HepG2 (cell line): ENCODE measurements around the gene FAM83C. TPM values are rescaled to one million over a fixed set of nuclear protein-coding genes. Genes with fewer than 3 reads are reported as not detected.

Source experiments
- CEBPB ChIP-seq: IDR thresholded peaks from 2 replicates; pipeline ENCODE4 v1.6.1; 2011; ENCODE audit warnings: low read depth, low read length, improper control_type of control experiment, borderline replicate concordance
- CENPBD1 ChIP-seq: sonication (generic); formaldehyde crosslinking; IDR thresholded peaks from 2 replicates; pipeline ENCODE4 v1.8.0; 2022; ENCODE audit warnings: missing genetic modification reagents, low read depth, mild to moderate bottlenecking, borderline replicate concordance
- FOSL1 ChIP-seq: sonication (generic); formaldehyde crosslinking; IDR thresholded peaks from 2 replicates; pipeline ENCODE4 v1.9.0; 2021; ENCODE audit warnings: missing genetic modification reagents, borderline replicate concordance
- MAX ChIP-seq: IDR thresholded peaks from 2 replicates; pipeline ENCODE4 v1.6.1; 2012; ENCODE audit warnings: inconsistent platforms
- MXI1 ChIP-seq: IDR thresholded peaks from 3 replicates; pipeline ENCODE4 v1.6.1; 2012; ENCODE audit warnings: low read depth, low read length, inconsistent platforms, borderline replicate concordance
- NFYC ChIP-seq: IDR thresholded peaks from 2 replicates; pipeline ENCODE4 v1.6.1; 2016; ENCODE audit warnings: missing genetic modification reagents, missing compliant biosample characterization
- SMC3 ChIP-seq: IDR thresholded peaks from 2 replicates; pipeline ENCODE4 v1.6.1; 2011; ENCODE audit warnings: low read length, improper control_type of control experiment
- ZBTB46 ChIP-seq: sonication (generic); formaldehyde crosslinking; IDR thresholded peaks from 2 replicates; pipeline ENCODE4 v1.4.0; 2020; ENCODE audit warnings: mild to moderate bottlenecking, missing genetic modification reagents, borderline replicate concordance
- ZFY ChIP-seq: sonication (generic); formaldehyde crosslinking; IDR thresholded peaks from 2 replicates; pipeline ENCODE4 v1.4.0; 2020; ENCODE audit warnings: missing genetic modification reagents
- ZNF362 ChIP-seq: sonication (generic); formaldehyde crosslinking; IDR thresholded peaks from 2 replicates; pipeline ENCODE4 v1.4.0; 2020; ENCODE audit warnings: missing genetic modification reagents, mild to moderate bottlenecking, borderline replicate concordance
- ZNF367 ChIP-seq: sonication (generic); formaldehyde crosslinking; IDR thresholded peaks from 2 replicates; pipeline ENCODE4 v1.4.0; 2020; ENCODE audit warnings: missing genetic modification reagents, borderline replicate concordance
- ZNF512 ChIP-seq: sonication (generic); formaldehyde crosslinking; IDR thresholded peaks from 2 replicates; pipeline ENCODE4 v1.4.0; 2020; ENCODE audit warnings: mild to moderate bottlenecking, missing genetic modification reagents
- ZNF556 ChIP-seq: sonication (generic); formaldehyde crosslinking; IDR thresholded peaks from 2 replicates; pipeline ENCODE4 v1.4.0; 2020; ENCODE audit warnings: mild to moderate bottlenecking, missing genetic modification reagents, borderline replicate concordance
- polyA plus RNA-seq, 8 experiments: library from polyadenylated mRNA; depleted of rRNA in 3 of 8; stranded (reverse) in 7 of 8; unstranded in 1 of 8; fragments of >200 nt; fragmentation: Illumina TruSeq in 4 of 8; extraction: Trizol in 4 of 8; gene quantifications; 2 replicates each; pipeline versions ENCODE4 v1.2.1 to v1.2.3, GENCODE V29; 2011 to 2016; ENCODE audit warnings: low read depth in 4 of 8, missing spikeins in 1 of 8, mixed read lengths in 1 of 8; ENCODE audit not compliant: insufficient read depth in 1 of 8
- total RNA-seq, 5 experiments: library from RNA; depleted of rRNA; stranded (reverse); fragments of >200 nt; fragmentation: Illumina TruSeq; extraction: Trizol; gene quantifications; 2 replicates each; pipeline ENCODE4 v1.2.3, GENCODE V29; 2016; ENCODE audit warnings: low read depth in 1 of 5
- TF ChIP-seq, protein P1 (sequence below): sonication (generic); formaldehyde crosslinking; IDR thresholded peaks from 2 replicates; pipeline ENCODE4 v1.4.0; 2020; ENCODE audit warnings: missing genetic modification reagents
- TF ChIP-seq, protein P2 (sequence below): sonication (generic); formaldehyde crosslinking; IDR thresholded peaks from 2 replicates; pipeline ENCODE4 v1.4.0; 2020; ENCODE audit warnings: missing genetic modification reagents, mild to moderate bottlenecking, borderline replicate concordance
- TF ChIP-seq, protein P3 (sequence below): sonication (generic); formaldehyde crosslinking; IDR thresholded peaks from 2 replicates; pipeline ENCODE4 v1.4.0; 2020; ENCODE audit warnings: missing genetic modification reagents

FAM83C gene
- total and polyA plus RNA-seq, 2 of the 13 experiments (the other 11 are each of a cell fraction or from before 2014, with no cell fraction given) = 0.04 TPM; not detected in 1

DNA sequence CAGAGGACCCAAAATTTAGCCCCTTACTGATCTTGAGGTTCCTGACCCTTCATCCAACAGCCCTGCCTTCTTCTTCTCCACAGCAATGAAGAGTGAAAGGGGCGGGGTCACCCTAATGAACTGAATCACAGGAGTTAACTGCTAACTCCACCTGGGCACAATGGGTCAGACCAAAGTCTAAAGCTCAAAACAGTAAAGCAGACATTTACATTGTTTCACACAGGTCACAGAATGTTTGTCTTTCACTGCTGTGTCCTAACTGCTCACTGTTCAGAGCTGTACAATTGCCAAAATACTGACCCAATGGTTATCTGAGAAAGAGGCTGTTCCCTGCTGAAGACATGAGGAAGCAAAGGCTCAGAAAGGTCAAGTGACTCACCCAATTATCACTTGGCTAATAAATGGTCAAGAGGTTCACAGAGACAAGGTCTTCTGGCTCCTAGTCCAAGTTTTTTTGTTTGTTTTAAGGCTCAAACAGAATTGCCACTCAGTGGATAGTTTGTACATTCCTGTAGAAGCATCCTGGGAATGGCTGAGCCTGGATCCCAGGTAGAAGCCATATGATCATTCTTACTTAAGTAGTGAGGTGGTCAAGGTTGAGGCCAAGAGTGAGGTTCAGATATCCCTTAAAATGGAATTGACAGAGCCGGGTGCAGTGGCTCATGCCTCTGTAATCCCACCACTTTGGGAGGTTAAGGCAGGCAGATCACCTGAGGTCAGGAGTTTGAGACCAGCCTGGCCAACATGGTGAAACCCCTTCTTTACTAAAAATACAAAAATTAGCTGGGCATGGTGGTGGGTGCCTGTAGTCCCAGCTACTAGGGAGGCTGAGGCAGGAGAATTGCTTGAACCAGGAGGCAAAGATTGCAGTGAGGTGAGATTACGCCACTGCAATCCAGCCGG is 35.1 kb upstream of the FAM83C start (continued):
- TF ChIP-seq MXI1 = peak; percentile 61; the same call in 1 of the 3 replicates
- TF ChIP-seq, protein P1, sequence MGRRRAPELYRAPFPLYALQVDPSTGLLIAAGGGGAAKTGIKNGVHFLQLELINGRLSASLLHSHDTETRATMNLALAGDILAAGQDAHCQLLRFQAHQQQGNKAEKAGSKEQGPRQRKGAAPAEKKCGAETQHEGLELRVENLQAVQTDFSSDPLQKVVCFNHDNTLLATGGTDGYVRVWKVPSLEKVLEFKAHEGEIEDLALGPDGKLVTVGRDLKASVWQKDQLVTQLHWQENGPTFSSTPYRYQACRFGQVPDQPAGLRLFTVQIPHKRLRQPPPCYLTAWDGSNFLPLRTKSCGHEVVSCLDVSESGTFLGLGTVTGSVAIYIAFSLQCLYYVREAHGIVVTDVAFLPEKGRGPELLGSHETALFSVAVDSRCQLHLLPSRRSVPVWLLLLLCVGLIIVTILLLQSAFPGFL (CRISPR knock-in tag) = no peak
- no peak; the same call in 1 of the 2 replicates for TF ChIP-seq MAX
- TF ChIP-seq, protein P2, sequence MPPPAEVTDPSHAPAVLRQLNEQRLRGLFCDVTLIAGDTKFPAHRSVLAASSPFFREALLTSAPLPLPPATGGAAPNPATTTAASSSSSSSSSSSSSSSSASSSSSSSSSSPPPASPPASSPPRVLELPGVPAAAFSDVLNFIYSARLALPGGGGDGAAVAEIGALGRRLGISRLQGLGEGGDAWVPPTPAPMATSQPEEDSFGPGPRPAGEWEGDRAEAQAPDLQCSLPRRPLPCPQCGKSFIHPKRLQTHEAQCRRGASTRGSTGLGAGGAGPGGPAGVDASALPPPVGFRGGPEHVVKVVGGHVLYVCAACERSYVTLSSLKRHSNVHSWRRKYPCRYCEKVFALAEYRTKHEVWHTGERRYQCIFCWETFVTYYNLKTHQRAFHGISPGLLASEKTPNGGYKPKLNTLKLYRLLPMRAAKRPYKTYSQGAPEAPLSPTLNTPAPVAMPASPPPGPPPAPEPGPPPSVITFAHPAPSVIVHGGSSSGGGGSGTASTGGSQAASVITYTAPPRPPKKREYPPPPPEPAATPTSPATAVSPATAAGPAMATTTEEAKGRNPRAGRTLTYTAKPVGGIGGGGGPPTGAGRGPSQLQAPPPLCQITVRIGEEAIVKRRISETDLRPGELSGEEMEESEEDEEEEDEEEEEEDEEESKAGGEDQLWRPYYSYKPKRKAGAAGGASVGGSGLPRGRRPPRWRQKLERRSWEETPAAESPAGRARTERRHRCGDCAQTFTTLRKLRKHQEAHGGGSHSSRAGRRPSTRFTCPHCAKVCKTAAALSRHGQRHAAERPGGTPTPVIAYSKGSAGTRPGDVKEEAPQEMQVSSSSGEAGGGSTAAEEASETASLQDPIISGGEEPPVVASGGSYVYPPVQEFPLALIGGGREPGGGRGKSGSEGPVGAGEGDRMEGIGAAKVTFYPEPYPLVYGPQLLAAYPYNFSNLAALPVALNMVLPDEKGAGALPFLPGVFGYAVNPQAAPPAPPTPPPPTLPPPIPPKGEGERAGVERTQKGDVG (CRISPR knock-in tag) = 0 out of 2 replicates have a peak, but pooled peaks have one; percentile 42
- TF ChIP-seq ZNF556 (CRISPR knock-in tag) = peak; percentile 96
- TF ChIP-seq CENPBD1 (CRISPR knock-in tag) = no peak
- TF ChIP-seq FOSL1 (CRISPR knock-in tag) = peak; percentile 99
- peak; percentile 47; the same call in 1 of the 2 replicates for TF ChIP-seq NFYC
- TF ChIP-seq SMC3 = no peak; the same call in none of the 2 replicates
- no peak for TF ChIP-seq ZNF512 (CRISPR knock-in tag)
- peak; percentile 86 for TF ChIP-seq CEBPB
- peak; percentile 78 for TF ChIP-seq ZNF362 (CRISPR knock-in tag)
- peak; percentile 37; the same call in 1 of the 2 replicates for TF ChIP-seq ZFY
- TF ChIP-seq, protein P3, sequence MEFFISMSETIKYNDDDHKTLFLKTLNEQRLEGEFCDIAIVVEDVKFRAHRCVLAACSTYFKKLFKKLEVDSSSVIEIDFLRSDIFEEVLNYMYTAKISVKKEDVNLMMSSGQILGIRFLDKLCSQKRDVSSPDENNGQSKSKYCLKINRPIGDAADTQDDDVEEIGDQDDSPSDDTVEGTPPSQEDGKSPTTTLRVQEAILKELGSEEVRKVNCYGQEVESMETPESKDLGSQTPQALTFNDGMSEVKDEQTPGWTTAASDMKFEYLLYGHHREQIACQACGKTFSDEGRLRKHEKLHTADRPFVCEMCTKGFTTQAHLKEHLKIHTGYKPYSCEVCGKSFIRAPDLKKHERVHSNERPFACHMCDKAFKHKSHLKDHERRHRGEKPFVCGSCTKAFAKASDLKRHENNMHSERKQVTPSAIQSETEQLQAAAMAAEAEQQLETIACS = no peak
- TF ChIP-seq ZBTB46 = peak; percentile 16; the same call in 1 of the 2 replicates
- no peak for TF ChIP-seq ZNF367 (CRISPR knock-in tag)
